ENCODE data around the gene CCDC30. TPM values are rescaled to one million over a fixed set of nuclear protein-coding genes. Genes with fewer than 3 reads are reported as not detected.
A peak's percentile ranks its signal among the peaks of the same experiment; 100 is the strongest.

Gene CCDC30
- total and polyA plus RNA-seq, 10 of the 15 experiments (the other 5 are each of a cell fraction or from before 2014, with no cell fraction given) = 0.46 to 1.8 (median 1.0) TPM

- TF ChIP-seq ATF3 (IDR thresholded peaks at IDR 0.05; ENCODE audit: borderline replicate concordance, extremely low read depth, low read depth, low read length) = no peak
- no peak for TF ChIP-seq SMC3 (IDR thresholded peaks at IDR 0.05; ENCODE audit: borderline replicate concordance, low read length)
- TF ChIP-seq ZBTB33 (IDR thresholded peaks at IDR 0.05) = no peak
- no peak for TF ChIP-seq PAX5 (IDR thresholded peaks at IDR 0.05; ENCODE audit: borderline replicate concordance, low read depth, low read length)
- no peak; the same call in 1 of the 2 replicates for TF ChIP-seq ZNF207 (IDR thresholded peaks at IDR 0.05; ENCODE audit: borderline replicate concordance)
- TF ChIP-seq RUNX3 (IDR thresholded peaks at IDR 0.05; ENCODE audit: low read length) = 0 out of 2 replicates have a peak, but pooled peaks have one; percentile 23
- TF ChIP-seq NFYB (IDR thresholded peaks at IDR 0.05; ENCODE audit: insufficient read depth, low read depth, low read length) = no peak
- no peak for TF ChIP-seq STAT3 (IDR thresholded peaks at IDR 0.05; ENCODE audit: low read depth, low read length)
- TF ChIP-seq TAF1 (IDR thresholded peaks at IDR 0.05; ENCODE audit: borderline replicate concordance, low read depth, low read length) = no peak
- TF ChIP-seq ZNF24 (IDR thresholded peaks at IDR 0.05) = no peak
- TF ChIP-seq MYC (IDR thresholded peaks at IDR 0.05; ENCODE audit: insufficient read depth, insufficient read length, insufficient replicate concordance, low read length, severe bottlenecking) = peak; percentile 94
- TF ChIP-seq SPI1 (IDR thresholded peaks at IDR 0.05; ENCODE audit: borderline replicate concordance, insufficient read depth, low read depth, low read length) = no peak
- peak; percentile 6 for TF ChIP-seq SP1 (IDR thresholded peaks at IDR 0.05; ENCODE audit: low read depth, low read length)
- no peak for TF ChIP-seq NR2C2 (IDR thresholded peaks at IDR 0.05; ENCODE audit: borderline replicate concordance, control insufficient read depth, insufficient read length, low read depth)
- no peak for TF ChIP-seq RCOR1 (conservative IDR thresholded peaks at IDR 0.05; ENCODE audit: low read depth, low read length)
- TF ChIP-seq GABPA (IDR thresholded peaks at IDR 0.05; ENCODE audit: low read depth) = no peak
- TF ChIP-seq BACH1 (IDR thresholded peaks at IDR 0.05; ENCODE audit: borderline replicate concordance) = peak; percentile 76
- no peak for TF ChIP-seq FOXK2 (IDR thresholded peaks at IDR 0.05)
- peak; percentile 27; the same call in 1 of the 2 replicates for TF ChIP-seq ZSCAN29 (IDR thresholded peaks at IDR 0.05)
- TF ChIP-seq RAD51 (IDR thresholded peaks at IDR 0.05) = no peak
- no peak for TF ChIP-seq STAT1 (conservative IDR thresholded peaks at IDR 0.05)
- no peak for TF ChIP-seq E4F1 (IDR thresholded peaks at IDR 0.05; ENCODE audit: borderline replicate concordance, partially characterized antibody)
- no peak for TF ChIP-seq KDM1A (IDR thresholded peaks at IDR 0.05; ENCODE audit: borderline replicate concordance)
- peak; percentile 33 for TF ChIP-seq PBX3 (IDR thresholded peaks at IDR 0.05; ENCODE audit: insufficient replicate concordance, low read depth, low read length)
- no peak for TF ChIP-seq KAT2A (conservative IDR thresholded peaks at IDR 0.05; ENCODE audit: control insufficient read depth, low read depth, low read length)
- no peak for TF ChIP-seq HDGF (IDR thresholded peaks at IDR 0.05)
These were observed 219.8 kb downstream of the CCDC30 start (continued) for GRCh38 chr1:42682739-42683531.

All from GM12878 (cell line).